HCT116 (cell line): ENCODE data around the gene POC1A.

Experiments used
- CEBPB ChIP-seq: IDR thresholded peaks from 2 replicates; pipeline ENCODE4 v1.6.1; 2012; ENCODE audit warnings: low read depth
- EGR1 ChIP-seq: IDR thresholded peaks from 2 replicates; pipeline ENCODE4 v1.6.1; 2012; ENCODE audit warnings: low read depth
- EZH2 ChIP-seq: fragments of 200-600 bp; sonication (generic); IDR thresholded peaks from 2 replicates; pipeline ENCODE4 v1.6.1; 2017; ENCODE audit warnings: antibody characterized with exemption, mixed run types
- EZH2phosphoT487 ChIP-seq: fragments of 200-600 bp; IDR thresholded peaks from 2 replicates; pipeline ENCODE4 v1.6.1; 2018; ENCODE audit warnings: antibody characterized with exemption, borderline replicate concordance
- POLR2A ChIP-seq: IDR thresholded peaks from 2 replicates; pipeline ENCODE4 v1.7.0; 2011; ENCODE audit warnings: borderline replicate concordance; ENCODE audit not compliant: insufficient read depth, insufficient read length; ENCODE audit errors: extremely low read depth
- POLR2AphosphoS5 ChIP-seq: IDR thresholded peaks from 2 replicates; pipeline ENCODE4 v1.6.1; 2011; ENCODE audit warnings: mild to moderate bottlenecking, low read depth, low read length, moderate library complexity
- RAD21 ChIP-seq: IDR thresholded peaks from 2 replicates; pipeline ENCODE4 v1.6.1; 2012; ENCODE audit warnings: low read depth, mild to moderate bottlenecking
- SIN3A ChIP-seq: IDR thresholded peaks from 2 replicates; pipeline ENCODE4 v1.6.1; 2012; ENCODE audit warnings: low read depth
- YY1 ChIP-seq: IDR thresholded peaks from 2 replicates; pipeline ENCODE4 v1.6.1; 2011; ENCODE audit warnings: low read length, low read depth, moderate library complexity, mild to moderate bottlenecking; ENCODE audit not compliant: insufficient replicate concordance; ENCODE audit errors: extremely low read depth
- ZNF274 ChIP-seq: fragments of 200-500 bp; sonication (Bioruptor generic); IDR thresholded peaks from 2 replicates; pipeline ENCODE4 v1.6.1; 2014; ENCODE audit warnings: mild to moderate bottlenecking, low read depth, low read length, inconsistent platforms
- TF ChIP-seq, protein P1 (sequence below), 3 experiments: fragments of 200-600 bp in 1 of 3; sonication (generic) in 1 of 3; IDR thresholded peaks in 2 of 3; conservative IDR thresholded peaks in 1 of 3; 2 replicates each; pipeline ENCODE4 v1.5.1; 2012 to 2017; ENCODE audit warnings: low read depth in 2 of 3, low read length in 2 of 3, antibody characterized with exemption in 1 of 3, borderline replicate concordance in 1 of 3, control low read depth in 1 of 3, mild to moderate bottlenecking in 1 of 3, mixed read lengths in 1 of 3, mixed run types in 1 of 3, moderate library complexity in 1 of 3; ENCODE audit not compliant: insufficient read depth in 1 of 3
- TF ChIP-seq, protein P2 (sequence below): IDR thresholded peaks from 2 replicates; pipeline ENCODE4 v1.6.1; 2012; ENCODE audit warnings: low read depth
- TF ChIP-seq, protein P3 (sequence below): IDR thresholded peaks from 2 replicates; pipeline ENCODE4 v1.6.1; 2012

DNA sequence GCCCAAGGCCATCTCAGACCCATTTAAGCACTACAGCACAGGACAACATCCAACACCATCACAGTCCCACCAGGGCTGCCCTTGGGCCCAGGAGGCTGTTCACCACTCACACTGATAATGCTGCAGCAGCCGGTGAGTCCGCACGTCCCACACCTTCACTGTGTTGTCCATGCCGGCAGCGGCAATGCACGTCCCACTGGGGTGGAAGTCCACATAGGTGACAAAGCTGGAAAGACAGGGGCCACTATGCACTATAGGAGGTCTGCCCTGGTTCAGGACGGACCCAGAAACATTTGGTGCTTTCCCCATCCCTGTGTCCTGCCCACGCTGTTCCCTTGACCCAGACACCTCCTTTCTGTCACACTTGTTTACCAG lies 8.5 kb downstream of the POC1A start:
- no peak for TF ChIP-seq POLR2A
- TF ChIP-seq, protein P1, sequence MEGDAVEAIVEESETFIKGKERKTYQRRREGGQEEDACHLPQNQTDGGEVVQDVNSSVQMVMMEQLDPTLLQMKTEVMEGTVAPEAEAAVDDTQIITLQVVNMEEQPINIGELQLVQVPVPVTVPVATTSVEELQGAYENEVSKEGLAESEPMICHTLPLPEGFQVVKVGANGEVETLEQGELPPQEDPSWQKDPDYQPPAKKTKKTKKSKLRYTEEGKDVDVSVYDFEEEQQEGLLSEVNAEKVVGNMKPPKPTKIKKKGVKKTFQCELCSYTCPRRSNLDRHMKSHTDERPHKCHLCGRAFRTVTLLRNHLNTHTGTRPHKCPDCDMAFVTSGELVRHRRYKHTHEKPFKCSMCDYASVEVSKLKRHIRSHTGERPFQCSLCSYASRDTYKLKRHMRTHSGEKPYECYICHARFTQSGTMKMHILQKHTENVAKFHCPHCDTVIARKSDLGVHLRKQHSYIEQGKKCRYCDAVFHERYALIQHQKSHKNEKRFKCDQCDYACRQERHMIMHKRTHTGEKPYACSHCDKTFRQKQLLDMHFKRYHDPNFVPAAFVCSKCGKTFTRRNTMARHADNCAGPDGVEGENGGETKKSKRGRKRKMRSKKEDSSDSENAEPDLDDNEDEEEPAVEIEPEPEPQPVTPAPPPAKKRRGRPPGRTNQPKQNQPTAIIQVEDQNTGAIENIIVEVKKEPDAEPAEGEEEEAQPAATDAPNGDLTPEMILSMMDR (IDR thresholded peaks at IDR 0.05 in 2 of 3, conservative IDR thresholded peaks at IDR 0.05 in 1 of 3; ENCODE audit: borderline replicate concordance in 1 of 3, insufficient read depth in 1 of 3, low read depth in 2 of 3, low read length in 2 of 3) = no peak
- no peak for TF ChIP-seq POLR2AphosphoS5
- TF ChIP-seq, protein P2, sequence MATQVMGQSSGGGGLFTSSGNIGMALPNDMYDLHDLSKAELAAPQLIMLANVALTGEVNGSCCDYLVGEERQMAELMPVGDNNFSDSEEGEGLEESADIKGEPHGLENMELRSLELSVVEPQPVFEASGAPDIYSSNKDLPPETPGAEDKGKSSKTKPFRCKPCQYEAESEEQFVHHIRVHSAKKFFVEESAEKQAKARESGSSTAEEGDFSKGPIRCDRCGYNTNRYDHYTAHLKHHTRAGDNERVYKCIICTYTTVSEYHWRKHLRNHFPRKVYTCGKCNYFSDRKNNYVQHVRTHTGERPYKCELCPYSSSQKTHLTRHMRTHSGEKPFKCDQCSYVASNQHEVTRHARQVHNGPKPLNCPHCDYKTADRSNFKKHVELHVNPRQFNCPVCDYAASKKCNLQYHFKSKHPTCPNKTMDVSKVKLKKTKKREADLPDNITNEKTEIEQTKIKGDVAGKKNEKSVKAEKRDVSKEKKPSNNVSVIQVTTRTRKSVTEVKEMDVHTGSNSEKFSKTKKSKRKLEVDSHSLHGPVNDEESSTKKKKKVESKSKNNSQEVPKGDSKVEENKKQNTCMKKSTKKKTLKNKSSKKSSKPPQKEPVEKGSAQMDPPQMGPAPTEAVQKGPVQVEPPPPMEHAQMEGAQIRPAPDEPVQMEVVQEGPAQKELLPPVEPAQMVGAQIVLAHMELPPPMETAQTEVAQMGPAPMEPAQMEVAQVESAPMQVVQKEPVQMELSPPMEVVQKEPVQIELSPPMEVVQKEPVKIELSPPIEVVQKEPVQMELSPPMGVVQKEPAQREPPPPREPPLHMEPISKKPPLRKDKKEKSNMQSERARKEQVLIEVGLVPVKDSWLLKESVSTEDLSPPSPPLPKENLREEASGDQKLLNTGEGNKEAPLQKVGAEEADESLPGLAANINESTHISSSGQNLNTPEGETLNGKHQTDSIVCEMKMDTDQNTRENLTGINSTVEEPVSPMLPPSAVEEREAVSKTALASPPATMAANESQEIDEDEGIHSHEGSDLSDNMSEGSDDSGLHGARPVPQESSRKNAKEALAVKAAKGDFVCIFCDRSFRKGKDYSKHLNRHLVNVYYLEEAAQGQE = no peak
- no peak for TF ChIP-seq EZH2phosphoT487
- TF ChIP-seq ZNF274 = no peak
- TF ChIP-seq EZH2 = no peak
- no peak for TF ChIP-seq RAD21
- no peak for TF ChIP-seq SIN3A
- no peak for TF ChIP-seq CEBPB
- TF ChIP-seq YY1 = no peak
- TF ChIP-seq, protein P3, sequence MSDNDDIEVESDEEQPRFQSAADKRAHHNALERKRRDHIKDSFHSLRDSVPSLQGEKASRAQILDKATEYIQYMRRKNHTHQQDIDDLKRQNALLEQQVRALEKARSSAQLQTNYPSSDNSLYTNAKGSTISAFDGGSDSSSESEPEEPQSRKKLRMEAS = no peak
- no peak for TF ChIP-seq EGR1
